OCI-LY3 (cell line): ENCODE measurements around the gene GART.

Experiments used
- H2AFZ ChIP-seq: fragments of 200-600, 300-600 bp; shearing (Covaris generic); 2 replicates; pipeline ENCODE4 v1.6.0; 2014; ENCODE audit warnings: antibody characterized with exemption, low read depth, low read length
- H3K27ac ChIP-seq: fragments of 200-600, 300-600 bp; sonication (generic); 2 replicates; pipeline ENCODE4 v1.5.1; 2014; ENCODE audit warnings: mild to moderate bottlenecking, low read length, moderate library complexity, mixed read lengths
- H3K27me3 ChIP-seq: fragments of 200-600, 300-600 bp; sonication (generic); 2 replicates; pipeline ENCODE4 v1.6.1; 2014; ENCODE audit warnings: low read depth, low read length, mixed read lengths
- H3K36me3 ChIP-seq: fragments of 200-600, 300-600 bp; sonication (generic); replicated peaks from 2 replicates; pipeline ENCODE3; 2014; ENCODE audit warnings: low read depth, low read length, mixed read lengths
- H3K4me1 ChIP-seq: fragments of 300-600, 200-600 bp; sonication (generic); 2 replicates; pipeline ENCODE4 v1.6.1; 2014; ENCODE audit warnings: low read length, mixed read lengths
- H3K4me2 ChIP-seq: fragments of 200-600, 300-600 bp; sonication (generic); 2 replicates; pipeline ENCODE4 v1.6.1; 2014; ENCODE audit warnings: low read length, mixed read lengths
- H3K4me3 ChIP-seq: fragments of 300-600, 200-600 bp; sonication (generic); 2 replicates; pipeline ENCODE4 v1.5.1; 2014; ENCODE audit warnings: antibody characterized with exemption, mild to moderate bottlenecking, low read length, moderate library complexity
- H3K79me2 ChIP-seq: fragments of 300-600, 200-600 bp; shearing (Covaris generic); 2 replicates; pipeline ENCODE4 v1.6.1; 2014; ENCODE audit warnings: mild to moderate bottlenecking, low read length, mixed read lengths
- H3K9ac ChIP-seq: fragments of 300-600, 200-600 bp; shearing (Covaris generic); 2 replicates; pipeline ENCODE4 v1.6.0; 2014; ENCODE audit warnings: mild to moderate bottlenecking, low read length, moderate library complexity
- H3K9me3 ChIP-seq: fragments of 200-600, 300-600 bp; shearing (Covaris generic); 2 replicates; pipeline ENCODE4 v1.6.1; 2014; ENCODE audit warnings: low read length, mixed read lengths; ENCODE audit not compliant: insufficient read depth
- H4K20me1 ChIP-seq: fragments of 200-600, 300-600 bp; sonication (generic); 2 replicates; pipeline ENCODE4 v1.6.1; 2016; ENCODE audit warnings: low read length, mixed read lengths; ENCODE audit not compliant: insufficient read depth
- CTCF ChIP-seq: fragments of 200-600, 300-600 bp; sonication (generic); IDR thresholded peaks from 2 replicates; pipeline ENCODE4 v1.5.1; 2014; ENCODE audit warnings: antibody characterized with exemption, low read length, low read depth
- EZH2phosphoT487 ChIP-seq: fragments of 200-600 bp; shearing (Covaris generic); IDR thresholded peaks from 2 replicates; pipeline ENCODE4 v1.6.1; 2018; ENCODE audit warnings: antibody characterized with exemption, mixed run types, low read depth

GART gene

GRCh38 chr21:33544451-33545195, 2.7 kb upstream of the GART start:
- TF ChIP-seq EZH2phosphoT487 (no peak), CTCF (no peak)
- Histone ChIP-seq H3K27ac (no peak overlapping the region), H3K4me1 (peaks cover 21% of the 10 kb centered on the region), H3K9me3 (no peaks in the 10 kb centered on the region), H3K36me3 (peaks cover 31% of the 10 kb centered on the region), H4K20me1 (peaks cover 39% of the 10 kb centered on the region), H3K4me3 (peak overlapping the region; percentile 85), H2AFZ (no peak overlapping the region), H3K79me2 (peaks cover 97% of the 10 kb centered on the region), H3K27me3 (no peaks in the 10 kb centered on the region), H3K4me2 (peak overlapping the region; percentile 99), H3K9ac (peak overlapping the region; percentile 90)

- H3K9me3 ChIP-seq, result no peaks in the 10 kb centered on the region
- peak overlapping the region; percentile 85 for H3K4me3 ChIP-seq
- TF ChIP-seq EZH2phosphoT487 (no peak), CTCF (no peak)
- H3K36me3 ChIP-seq, result peaks cover 31% of the 10 kb centered on the region
- peaks cover 96% of the 10 kb centered on the region for H3K79me2 ChIP-seq
- H3K27me3 ChIP-seq, result no peaks in the 10 kb centered on the region
- no peak overlapping the region for H2AFZ ChIP-seq
- H4K20me1 ChIP-seq, result peaks cover 32% of the 10 kb centered on the region
- peak overlapping the region; percentile 90 for H3K9ac ChIP-seq
- peak overlapping the region; percentile 93 for H3K27ac ChIP-seq
- peak overlapping the region; percentile 99 for H3K4me2 ChIP-seq
- H3K4me1 ChIP-seq, result peaks cover 21% of the 10 kb centered on the region
These were observed 1.7 kb upstream of the GART start for GRCh38 chr21:33543505-33544129.

- no peak for TF ChIP-seq EZH2phosphoT487
- TF ChIP-seq CTCF, result no peak
These were observed 955 bp upstream of the GART start, which contains the start of gene SON for GRCh38 chr21:33542640-33543504. TSS of gene SON (plus strand) at chr21:33543038. CDS start at chr21:33543093, 55 bp downstream.

More at GRCh38 chr21:33542640-33543504, 955 bp upstream of the GART start, which contains the start of gene SON:
- H3K4me1 ChIP-seq, result peaks cover 21% of the 10 kb centered on the region
- peaks cover 88% of the 10 kb centered on the region for H3K79me2 ChIP-seq
- H3K4me2 ChIP-seq, result peak within 1 kb of the TSS; percentile 99
- H3K9ac ChIP-seq, result peak within 1 kb of the TSS; percentile 92
- no peak within 1 kb of the TSS; the same call in 1 of the 2 replicates for H2AFZ ChIP-seq
- H4K20me1 ChIP-seq, result peaks cover 28% of the 10 kb centered on the region
- H3K36me3 ChIP-seq, result peaks cover 24% of the 10 kb centered on the region
- H3K9me3 ChIP-seq, result no peaks in the 10 kb centered on the region
- H3K27me3 ChIP-seq, result no peaks in the 10 kb centered on the region
- H3K27ac ChIP-seq, result peak within 1 kb of the TSS; percentile 93
- H3K4me3 ChIP-seq, result peak within 1 kb of the TSS; percentile 85
